Stimulated activated CD4-positive, alpha-beta T cell treated with anti-CD3 and anti-CD28 coated beads, Interleukin-2, amount 100 ng/mL, for 48 hours (primary cell): Measurements from ENCODE around the gene SEMA3B.
"Not testable (repeated sequence)": the region's sequence is repeated elsewhere in the genome, so short reads cannot be mapped to it uniquely, and the experiment has no call there.

Experiments used
- DNase-seq, 2 donors: peaks; one replicate each; pipeline ENCODE4 v3.0.0-alpha.2; 2020

SEMA3B gene

GRCh38 chr3:50268703-50269451 lies at the start of gene SEMA3B:
Gene SEMA3B (plus strand): TSS chr3:50269147. CDS start chr3:50269241, 94 bp downstream.
- DNase-seq: no peak

GRCh38 chr3:50219285-50219684 lies 49.7 kb upstream of the SEMA3B start:
- no peak for DNase-seq

GRCh38 chr3:50220109-50220508 lies 48.8 kb upstream of the SEMA3B start:
- no peak for DNase-seq

GRCh38 chr3:50221051-50221410 lies 47.9 kb upstream of the SEMA3B start:
- no peak for DNase-seq

GRCh38 chr3:50221411-50222168 lies 47.4 kb upstream of the SEMA3B start:
- DNase-seq: no peak

- DNase-seq: no peak
Observed at GRCh38 chr3:50222169-50222528, 46.8 kb upstream of the SEMA3B start.

GRCh38 chr3:50224639-50225038 lies 44.3 kb upstream of the SEMA3B start:
- DNase-seq: no peak

- DNase-seq: peak in 1 of 2 donors; percentile 47
Observed at GRCh38 chr3:50226888-50227389, 42.0 kb upstream of the SEMA3B start.

- DNase-seq: peak; percentile 84 to 91
Observed at GRCh38 chr3:50227390-50228183, 41.4 kb upstream of the SEMA3B start.

GRCh38 chr3:50228184-50228763 lies 40.7 kb upstream of the SEMA3B start:
- not testable (repeated sequence) for DNase-seq

- no peak for DNase-seq
Observed at GRCh38 chr3:50229490-50229889, 39.5 kb upstream of the SEMA3B start.

GRCh38 chr3:50230104-50230793 lies 38.7 kb upstream of the SEMA3B start:
- no peak for DNase-seq

GRCh38 chr3:50230794-50231125 lies 38.2 kb upstream of the SEMA3B start:
- no peak for DNase-seq

GRCh38 chr3:50231581-50231980 lies 37.4 kb upstream of the SEMA3B start:
- no peak for DNase-seq

GRCh38 chr3:50232303-50232702 lies 36.6 kb upstream of the SEMA3B start:
- DNase-seq: no peak

- no peak for DNase-seq
Observed at GRCh38 chr3:50233176-50233575, 35.8 kb upstream of the SEMA3B start.

GRCh38 chr3:50235716-50236483 lies 33.0 kb upstream of the SEMA3B start, which contains the start of gene GNAI2:
Gene GNAI2 (plus strand): TSS chr3:50236204. CDS start chr3:50236336, 132 bp downstream.
- peak; percentile 96 for DNase-seq

GRCh38 chr3:50236484-50237132 lies 32.3 kb upstream of the SEMA3B start:
- no peak for DNase-seq

- no peak for DNase-seq
Observed at GRCh38 chr3:50237133-50237651, 31.8 kb upstream of the SEMA3B start.

- DNase-seq: peak; percentile 79 to 82
Observed at GRCh38 chr3:50237754-50238548, 31.0 kb upstream of the SEMA3B start.
